Duodenal mucosa (tissue), 2 donors: Measurements from ENCODE around the gene RPS6KB2.
A peak's percentile ranks its signal among the peaks of the same experiment; 100 is the strongest.

Source experiments
- H3K27ac ChIP-seq: one replicate; pipeline ENCODE4 v1.7.0; 2013; ENCODE audit warnings: low read depth, low read length
- H3K27me3 ChIP-seq, 2 donors: one replicate each; pipeline ENCODE4 v1.7.0; 2013; ENCODE audit warnings: low read length in 2 of 2, control low read depth in 1 of 2; ENCODE audit not compliant: insufficient read depth in 2 of 2, control insufficient read depth in 1 of 2
- H3K36me3 ChIP-seq, 2 donors: one replicate each; pipeline ENCODE4 v1.7.0; 2013; ENCODE audit warnings: low read length in 2 of 2, control low read depth in 1 of 2; ENCODE audit not compliant: insufficient read depth in 2 of 2, control insufficient read depth in 1 of 2
- H3K4me1 ChIP-seq, 2 donors: one replicate each; pipeline ENCODE4 v1.7.0; 2013; ENCODE audit warnings: low read length in 2 of 2, control low read depth in 1 of 2; ENCODE audit not compliant: insufficient read depth in 2 of 2, control insufficient read depth in 1 of 2
- H3K4me3 ChIP-seq, 2 donors: one replicate each; pipeline ENCODE4 v1.7.0; 2013; ENCODE audit warnings: low read length in 2 of 2, low read depth in 1 of 2
- H3K9ac ChIP-seq, 2 donors: one replicate each; pipeline ENCODE4 v1.7.0; 2013; ENCODE audit warnings: low read length in 2 of 2, low read depth in 1 of 2
- H3K9me3 ChIP-seq, 2 donors: one replicate each; pipeline ENCODE4 v1.7.0; 2013; ENCODE audit warnings: low read length in 2 of 2, control low read depth in 1 of 2; ENCODE audit not compliant: control insufficient read depth in 1 of 2

Gene RPS6KB2

DNA sequence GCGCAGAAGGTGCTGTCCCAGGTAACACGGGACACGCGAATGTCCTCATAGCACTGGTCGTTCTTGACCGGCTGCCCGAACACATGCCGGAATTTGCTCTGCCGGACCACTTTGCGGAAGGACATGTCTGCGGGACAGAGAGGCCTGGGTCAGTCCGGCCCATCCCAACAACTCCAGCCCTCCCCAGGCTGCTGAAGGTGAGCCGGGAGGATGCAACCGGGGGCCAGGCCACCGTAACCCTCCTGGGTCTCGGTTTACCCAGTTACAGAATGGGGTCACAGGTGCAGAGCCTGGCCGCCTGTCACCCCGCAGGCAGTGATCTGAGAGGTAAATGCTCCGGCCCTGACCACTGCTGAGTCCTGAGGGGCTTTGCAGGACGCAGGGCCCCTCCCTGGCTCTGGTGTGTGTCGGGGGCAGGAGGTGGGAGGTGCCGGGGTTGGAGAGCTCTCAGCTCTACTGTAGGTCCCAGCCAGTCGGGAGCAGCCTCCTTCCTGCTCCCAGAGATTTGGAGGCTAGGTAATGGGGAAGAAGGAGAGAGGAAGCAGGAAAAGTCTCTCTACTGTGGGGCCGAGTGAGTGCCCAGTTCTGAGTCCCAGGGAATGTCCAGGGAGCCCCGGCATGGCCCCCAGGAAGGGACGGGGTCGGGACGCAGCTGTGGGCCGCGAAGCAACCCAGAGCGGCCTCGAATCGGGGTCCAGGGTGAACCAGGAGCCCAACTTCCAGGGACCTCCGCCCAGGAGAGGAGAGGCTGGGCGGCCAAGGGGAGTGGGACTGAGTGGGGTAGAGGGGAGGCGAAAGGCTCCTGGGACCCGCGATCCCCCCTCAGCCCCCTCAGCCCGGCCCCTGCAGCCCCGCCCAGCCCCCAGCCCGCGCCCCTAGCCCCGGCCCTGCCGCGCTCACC is 14.5 kb downstream of the RPS6KB2 start:
- Histone ChIP-seq H3K36me3 (peaks cover 4 to 26% of the 10 kb centered on the region in 2 donors), H3K4me1 (peaks cover 21 to 34% of the 10 kb centered on the region in 2 donors), H3K27me3 (no peaks in the 10 kb centered on the region), H3K9me3 (no peaks in the 10 kb centered on the region), H3K4me3 (peak overlapping the region; percentile 79 to 85), H3K27ac (peak overlapping the region; percentile 84), H3K9ac (peak overlapping the region; percentile 74 to 92)

DNA sequence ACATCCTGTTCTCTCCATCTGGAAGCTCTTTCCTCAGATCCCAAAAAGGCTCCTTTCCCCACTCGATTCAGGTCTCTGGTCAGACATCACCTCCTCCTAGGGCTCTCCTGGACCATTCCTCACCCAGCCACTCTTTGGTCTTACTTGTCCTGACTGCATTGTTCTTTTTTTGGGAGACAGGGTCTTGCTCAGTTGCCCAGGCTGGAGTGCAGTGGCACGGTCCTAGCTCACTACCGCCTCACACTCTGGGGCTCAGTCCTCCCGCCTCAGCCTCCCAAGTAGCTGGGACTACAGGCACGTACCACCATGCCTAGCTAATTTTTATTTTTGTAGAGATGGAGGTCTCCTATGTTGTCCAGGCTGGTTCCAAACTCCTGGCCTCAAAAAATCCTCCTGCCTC is 17.2 kb downstream of the RPS6KB2 start:
- H3K36me3 ChIP-seq = peaks cover 4 to 11% of the 10 kb centered on the region in 2 donors
- H3K9me3 ChIP-seq = no peaks in the 10 kb centered on the region
- H3K27me3 ChIP-seq = no peaks in the 10 kb centered on the region
- no peak overlapping the region for H3K27ac ChIP-seq
- no peak overlapping the region for H3K9ac ChIP-seq
- peaks cover 16 to 37% of the 10 kb centered on the region in 2 donors for H3K4me1 ChIP-seq
- no peak overlapping the region for H3K4me3 ChIP-seq

DNA sequence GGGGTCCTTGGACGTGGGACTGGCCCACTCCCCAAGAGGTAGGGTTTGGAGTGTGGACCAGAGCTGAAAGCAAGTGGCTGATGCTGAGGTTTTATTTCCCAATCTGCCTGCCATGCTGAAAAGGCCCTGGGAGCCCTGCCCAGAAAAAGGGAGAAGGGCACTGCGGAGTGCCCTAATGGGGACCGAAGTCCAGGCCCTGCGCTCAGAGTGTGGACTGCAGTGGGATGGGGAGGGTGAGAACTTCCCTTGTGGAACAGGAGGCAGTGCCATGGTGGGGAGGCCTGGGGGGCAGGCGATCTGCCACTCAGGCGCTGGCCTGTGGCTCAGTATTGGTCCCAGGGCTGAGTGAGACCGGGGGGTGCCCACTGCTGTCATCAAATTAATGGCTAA is 19.9 kb downstream of the RPS6KB2 start:
- no peak overlapping the region for H3K27ac ChIP-seq
- peak overlapping the region in 1 of 2 donors; percentile 25 for H3K9ac ChIP-seq
- H3K27me3 ChIP-seq = no peaks in the 10 kb centered on the region
- peaks cover 8 to 31% of the 10 kb centered on the region in 2 donors for H3K4me1 ChIP-seq
- no peak overlapping the region for H3K4me3 ChIP-seq
- H3K9me3 ChIP-seq = no peaks in the 10 kb centered on the region
- H3K36me3 ChIP-seq = no peaks in the 10 kb centered on the region

DNA sequence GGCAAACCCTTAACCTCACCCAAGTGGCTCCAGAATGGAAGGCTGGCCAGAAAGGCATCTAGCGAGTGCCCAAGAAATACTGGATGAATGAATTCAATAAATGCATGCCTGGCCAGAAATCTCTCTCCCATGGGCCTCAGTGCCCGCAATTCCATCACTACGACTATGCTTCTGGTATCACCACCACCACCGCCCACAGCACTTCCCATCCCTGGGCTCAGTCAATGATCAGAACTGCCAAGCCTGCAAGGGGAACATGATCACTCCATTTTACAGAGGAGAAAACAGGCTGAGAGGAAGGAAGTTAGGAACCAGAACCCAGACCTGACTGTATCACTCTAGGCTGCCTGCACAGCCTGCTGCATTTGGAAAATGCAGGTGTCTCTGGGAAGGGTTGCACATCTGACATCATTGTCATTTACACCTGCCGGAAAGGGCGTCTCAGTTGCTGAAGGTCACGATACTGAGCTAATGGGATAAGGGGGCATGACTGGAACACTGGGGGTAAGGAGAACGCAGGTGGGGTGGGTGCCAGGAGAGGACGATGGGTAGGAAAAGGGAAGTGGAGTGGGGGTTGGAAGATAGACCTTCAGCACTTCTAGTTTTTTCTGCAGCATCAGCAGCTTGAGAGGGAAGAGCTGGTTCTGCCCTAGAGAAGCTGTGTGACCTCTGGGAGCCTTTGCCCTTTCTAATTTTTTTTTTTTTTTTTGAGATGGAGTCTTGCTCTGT is 21.0 kb downstream of the RPS6KB2 start:
- Histone ChIP-seq H3K4me3 (no peak overlapping the region), H3K27me3 (no peaks in the 10 kb centered on the region), H3K4me1 (peaks cover 8 to 27% of the 10 kb centered on the region in 2 donors), H3K27ac (no peak overlapping the region), H3K36me3 (no peaks in the 10 kb centered on the region), H3K9ac (no peak overlapping the region), H3K9me3 (no peaks in the 10 kb centered on the region)

DNA sequence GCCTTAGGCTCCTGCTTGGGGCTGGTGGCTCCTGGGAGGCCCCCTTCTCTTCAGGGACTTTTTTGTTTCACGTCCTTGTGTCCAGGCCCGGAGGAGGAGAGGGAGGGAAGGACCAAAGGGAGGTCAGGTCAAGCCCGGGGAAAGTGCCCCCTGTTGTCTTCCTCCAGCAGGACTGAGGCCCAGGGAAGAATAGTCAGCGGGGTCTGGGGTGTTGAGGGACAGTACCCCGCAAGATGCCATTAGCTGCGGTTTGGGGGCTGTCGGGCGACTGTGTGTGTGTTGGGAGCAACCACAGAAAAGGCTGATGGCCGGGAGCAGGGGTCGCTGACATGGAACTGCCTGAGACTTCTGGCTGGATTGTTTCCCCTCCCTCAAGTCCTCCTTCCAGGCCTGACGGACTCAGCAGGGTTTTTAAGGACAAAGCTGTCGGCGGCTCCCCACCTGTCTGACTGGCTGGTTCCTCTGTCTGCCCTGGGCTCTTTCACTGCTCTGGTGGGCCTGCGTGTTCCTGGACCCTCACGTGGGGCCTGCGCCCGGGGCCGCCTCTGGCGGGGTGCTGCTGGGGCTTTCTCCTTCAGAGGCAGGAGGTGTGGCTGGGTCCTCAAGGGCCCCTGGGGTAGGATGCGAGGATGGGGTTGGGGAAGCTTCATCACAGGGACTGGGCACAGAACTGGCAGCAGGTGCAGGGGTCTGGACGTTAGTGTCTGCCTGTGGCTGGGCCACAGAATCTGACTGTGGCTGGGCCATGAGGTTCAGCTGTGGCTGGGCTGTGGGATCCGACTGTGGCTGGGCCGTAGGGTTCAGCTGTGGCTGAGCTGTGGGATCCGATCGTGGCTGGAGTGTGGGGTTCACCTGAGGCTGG is 22.7 kb downstream of the RPS6KB2 start:
- no peak overlapping the region for H3K9ac ChIP-seq
- no peaks in the 10 kb centered on the region for H3K9me3 ChIP-seq
- no peak overlapping the region for H3K4me3 ChIP-seq
- no peaks in the 10 kb centered on the region for H3K36me3 ChIP-seq
- no peaks in the 10 kb centered on the region for H3K27me3 ChIP-seq
- no peak overlapping the region for H3K27ac ChIP-seq
- peaks cover 0 to 18% of the 10 kb centered on the region in 2 donors for H3K4me1 ChIP-seq

DNA sequence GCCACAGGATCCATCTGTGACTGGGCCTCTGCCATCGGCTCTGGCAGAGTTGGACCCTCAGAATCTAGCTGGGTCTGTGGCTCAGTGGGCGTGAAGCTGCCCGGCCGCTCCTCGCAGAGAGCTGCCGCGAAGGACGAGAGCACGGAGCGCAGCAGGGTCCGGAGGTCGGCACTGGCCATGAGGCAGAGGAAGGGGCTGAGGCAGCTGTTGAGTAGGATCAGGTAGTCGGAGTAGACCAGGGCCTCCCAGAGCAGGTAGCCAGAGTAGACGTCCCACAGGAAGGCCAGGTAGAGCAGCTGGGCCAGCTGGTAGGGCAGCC is 23.3 kb downstream of the RPS6KB2 start:
- Histone ChIP-seq H3K9me3 (no peaks in the 10 kb centered on the region), H3K36me3 (no peaks in the 10 kb centered on the region), H3K4me3 (no peak overlapping the region), H3K27ac (no peak overlapping the region), H3K4me1 (peaks cover 0 to 18% of the 10 kb centered on the region in 2 donors), H3K9ac (no peak overlapping the region), H3K27me3 (no peaks in the 10 kb centered on the region)

DNA sequence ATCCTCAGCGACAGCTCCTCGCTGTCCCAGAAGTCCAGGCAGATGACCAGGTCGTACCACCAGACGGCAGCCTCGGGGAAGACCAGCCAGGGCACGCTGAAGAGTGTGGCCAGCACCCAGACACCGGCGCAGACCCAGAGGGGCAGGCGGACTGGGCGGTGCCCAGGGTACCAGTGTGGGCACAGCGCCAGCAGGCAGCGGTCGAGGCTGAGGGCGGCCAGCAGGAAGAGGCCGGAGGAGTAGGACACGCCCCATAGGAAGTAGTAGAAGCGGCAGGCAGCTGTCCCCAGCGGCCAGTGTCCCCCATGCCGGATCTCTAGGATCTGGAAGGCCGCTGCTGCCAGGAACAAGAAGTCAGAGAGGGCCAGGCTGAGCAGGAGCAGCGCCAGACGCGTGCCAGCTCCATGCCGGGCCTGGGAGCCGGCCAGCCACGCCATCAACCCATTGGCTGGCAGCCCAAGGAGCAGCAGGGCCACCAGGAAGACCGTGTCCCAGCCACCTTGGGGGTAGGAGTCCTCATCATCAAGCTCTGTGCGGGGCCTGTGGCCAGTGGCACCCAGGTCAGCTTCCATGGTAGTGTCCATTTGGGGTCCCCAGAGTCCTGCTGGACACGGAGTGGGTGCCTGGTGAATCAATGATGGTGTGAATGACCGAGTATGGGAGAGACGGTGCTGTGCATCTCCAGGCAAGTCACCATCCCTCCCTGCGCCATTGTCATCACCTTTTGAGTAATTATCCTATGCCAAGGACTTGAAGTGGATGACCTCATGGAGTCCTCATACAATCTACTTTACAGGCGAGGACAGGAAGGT is 24.1 kb downstream of the RPS6KB2 start, which contains the start of gene GPR152:
TSS of gene GPR152 (minus strand) at position 589 of the 812 bp plus-strand sequence. CDS start at position 584, 5 bp downstream.
- Histone ChIP-seq H3K4me1 (peaks cover 0 to 18% of the 10 kb centered on the region in 2 donors), H3K9ac (no peak within 1 kb of the TSS), H3K27ac (no peak within 1 kb of the TSS), H3K36me3 (no peaks in the 10 kb centered on the region), H3K9me3 (no peaks in the 10 kb centered on the region), H3K4me3 (no peak within 1 kb of the TSS), H3K27me3 (no peaks in the 10 kb centered on the region)

DNA sequence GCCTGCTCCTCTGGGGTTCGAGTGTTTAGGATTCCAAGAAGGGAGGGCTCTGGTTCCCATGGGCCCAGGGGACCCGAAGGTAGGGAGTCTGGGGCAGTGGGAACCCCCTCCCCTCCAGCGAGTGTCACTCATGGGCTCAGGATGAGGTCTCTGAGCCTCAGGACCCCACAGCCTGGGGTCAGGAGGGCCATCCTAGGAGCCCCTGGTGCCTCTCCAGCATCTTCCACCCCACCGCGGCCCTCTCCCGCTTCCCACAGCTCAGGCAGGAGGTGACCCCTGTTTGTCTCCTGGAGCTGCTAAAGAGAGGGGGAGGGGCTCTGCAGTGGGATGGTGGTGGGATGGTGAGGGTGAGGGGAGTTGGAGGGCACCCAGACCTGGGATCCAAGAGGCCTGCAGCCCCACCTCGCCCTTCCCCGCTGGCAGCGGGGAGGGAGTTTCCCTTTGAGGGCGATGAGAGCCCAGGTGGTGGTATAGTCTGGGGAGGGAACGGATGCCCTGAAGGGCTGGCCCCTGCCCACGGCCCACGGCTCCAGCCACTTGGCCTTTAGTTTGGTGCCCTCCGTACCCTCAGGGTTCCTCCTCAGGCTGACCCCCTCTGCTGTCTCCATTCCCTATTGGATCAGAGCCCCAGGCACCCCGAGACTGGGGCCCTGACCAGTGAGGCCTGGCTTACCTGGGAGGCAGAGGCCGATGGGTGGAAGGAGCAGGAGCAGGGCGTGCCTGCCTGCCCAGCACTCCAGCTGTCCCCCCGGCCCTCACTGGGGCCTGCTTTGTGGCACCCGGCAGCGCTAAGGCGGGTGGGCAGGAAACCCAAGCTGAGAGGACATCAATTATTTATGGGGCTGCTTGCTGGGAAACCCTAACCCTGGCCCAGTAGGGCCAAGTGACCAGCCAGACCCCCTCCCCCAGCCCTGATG is 25.8 kb downstream of the RPS6KB2 start:
- H3K9me3 ChIP-seq = no peaks in the 10 kb centered on the region
- H3K9ac ChIP-seq = no peak overlapping the region
- H3K27ac ChIP-seq = no peak overlapping the region
- H3K36me3 ChIP-seq = no peaks in the 10 kb centered on the region
- H3K4me3 ChIP-seq = no peak overlapping the region
- peaks cover 0 to 8% of the 10 kb centered on the region in 2 donors for H3K4me1 ChIP-seq
- no peaks in the 10 kb centered on the region for H3K27me3 ChIP-seq
